GM21825 (cell line): ENCODE measurements around the gene REN.

Experiments used
- ATAC-seq: cut with Tn5 transposase; IDR thresholded peaks from one replicate; pipeline ENCODE4 v1.9.1; 2021; ENCODE audit warnings: mild to moderate bottlenecking, moderate library complexity; ENCODE audit not compliant: unreplicated experiment

The REN gene

GRCh38 chr1:204110894-204111633, 55.1 kb downstream of the REN start:
- no peak for ATAC-seq

DNA sequence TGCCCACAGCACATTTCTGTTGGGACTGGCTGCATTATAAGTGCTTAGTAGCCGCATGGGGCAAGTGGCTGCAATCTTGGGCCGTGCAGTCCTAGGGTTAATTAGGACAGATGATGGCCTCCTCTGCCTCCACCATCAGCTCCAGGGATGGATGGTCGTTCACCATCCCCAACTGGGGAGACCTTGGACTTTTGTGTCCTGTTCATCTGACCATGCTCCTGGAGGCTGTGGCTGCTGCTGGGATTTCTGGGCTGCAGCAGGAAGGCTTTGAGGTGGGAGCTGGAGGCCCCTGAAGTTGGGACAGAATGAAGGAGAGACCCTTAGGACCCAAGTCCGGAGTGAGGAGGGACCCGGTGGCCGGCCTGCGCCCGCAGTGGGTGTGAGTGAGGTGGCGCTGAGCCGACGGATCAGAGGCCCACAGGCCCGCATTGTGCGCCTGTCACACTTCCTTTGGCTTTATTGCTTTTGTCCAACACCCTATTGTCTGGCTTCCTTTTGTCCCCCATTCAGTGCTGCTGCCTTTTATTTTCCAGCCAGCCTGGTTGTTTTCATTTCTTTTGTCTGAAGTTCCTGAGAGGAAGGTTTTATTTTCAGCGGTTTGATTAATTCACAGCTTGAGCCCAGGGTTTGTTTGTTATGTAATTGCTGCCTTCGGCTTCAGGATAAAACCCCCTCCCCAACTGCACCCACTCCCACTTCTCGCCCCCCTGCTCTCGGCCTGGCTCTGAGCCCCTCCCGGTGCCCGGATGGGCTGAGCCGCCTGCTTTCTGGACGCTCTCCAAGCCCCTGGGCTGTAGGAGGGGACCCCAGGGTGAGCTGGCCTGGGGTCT, 57.6 kb downstream of the REN start:
- no peak for ATAC-seq

DNA sequence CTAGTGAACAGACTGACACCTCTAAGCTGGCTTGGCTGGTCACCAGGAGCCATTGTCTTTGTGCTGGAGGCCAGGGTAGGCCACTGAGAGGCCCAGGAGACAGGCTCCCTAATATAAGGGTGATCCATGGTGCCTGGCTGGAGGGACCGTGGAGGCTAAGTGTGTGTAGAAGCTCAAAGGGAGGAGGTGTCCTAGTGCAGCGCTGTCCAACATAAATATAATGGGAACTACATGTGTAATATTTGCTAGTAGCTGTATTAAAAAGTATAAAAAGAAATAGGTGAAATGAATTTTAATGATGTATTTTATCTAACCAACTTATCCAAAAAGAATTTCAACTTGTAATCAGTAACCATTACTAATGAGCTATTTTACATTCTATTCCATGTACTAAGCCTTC, 58.2 kb downstream of the REN start:
- ATAC-seq: no peak

DNA sequence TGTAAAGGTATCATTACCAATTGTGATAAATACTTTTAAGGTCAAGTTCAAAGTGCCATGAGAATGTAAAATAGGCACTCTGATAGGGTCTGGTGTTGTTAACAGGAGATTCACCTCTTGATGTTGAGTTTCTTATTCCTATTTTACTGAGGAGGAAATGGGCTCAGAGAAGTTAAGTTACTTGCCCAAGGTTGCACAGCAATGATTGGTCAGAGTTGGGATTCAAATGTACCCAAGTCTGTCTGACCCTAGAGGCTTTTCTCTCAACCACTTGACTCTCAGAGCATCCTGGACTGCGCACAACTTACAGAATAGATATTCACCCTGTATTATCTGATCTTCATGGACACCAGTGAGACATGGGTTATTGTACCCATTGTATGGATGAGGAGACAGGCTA, 59.3 kb downstream of the REN start:
- ATAC-seq: no peak

GRCh38 chr1:204105131-204105515, 61.0 kb downstream of the REN start:
- no peak for ATAC-seq
